Glomerular endothelial cell (primary cell): ENCODE results near the gene ZNF891. TPM values are rescaled to one million over a fixed set of nuclear protein-coding genes. Genes with fewer than 3 reads are reported as not detected.
A peak's percentile ranks its signal among the peaks of the same experiment; 100 is the strongest.

Experiments used
- DNase-seq: peaks from one replicate; pipeline ENCODE4 v3.0.0-alpha.2; 2011; ENCODE audit warnings: low read depth, low spot score; ENCODE audit errors: extremely low read depth
- total RNA-seq: library from RNA; depleted of rRNA; stranded (reverse); fragments of >200 nt; gene quantifications from 2 replicates; pipeline ENCODE4 v1.2.3, GENCODE V29; 2015

Gene ZNF891
- total RNA-seq: 0.39 and 1.7 TPM in 2 replicates

- DNase-seq: peak; percentile 44
These were observed at the start of gene ZNF891, which contains the start of gene ZNF10 for GRCh38 chr12:133130038-133130807. TSS of gene ZNF891 (minus strand) at chr12:133130274. CDS start at chr12:133121918, 8,356 bp downstream. TSS of gene ZNF10 (plus strand) at chr12:133130627. CDS start at chr12:133144493, 13,866 bp downstream.

- no peak for DNase-seq
These were observed 44.8 kb upstream of the ZNF891 start for GRCh38 chr12:133174901-133175300.

GRCh38 chr12:133172491-133172890 is 42.4 kb upstream of the ZNF891 start:
- no peak for DNase-seq

- no peak for DNase-seq
These were observed 35.7 kb upstream of the ZNF891 start for GRCh38 chr12:133165776-133166175.

- DNase-seq: no peak
These were observed 26.1 kb upstream of the ZNF891 start for GRCh38 chr12:133156125-133156690.

- no peak for DNase-seq
These were observed 15.9 kb upstream of the ZNF891 start for GRCh38 chr12:133145981-133146380.

- DNase-seq: no peak
These were observed 5.7 kb upstream of the ZNF891 start for GRCh38 chr12:133135747-133136146.

GRCh38 chr12:133130808-133131128 is 694 bp upstream of the ZNF891 start:
- DNase-seq: no peak

GRCh38 chr12:133129368-133130037 is 571 bp downstream of the ZNF891 start:
- no peak for DNase-seq

GRCh38 chr12:133124674-133125073 is 5.4 kb downstream of the ZNF891 start:
- no peak for DNase-seq

GRCh38 chr12:133120385-133121191 is 9.5 kb downstream of the ZNF891 start:
- DNase-seq: no peak

- DNase-seq: no peak
These were observed 21.9 kb downstream of the ZNF891 start for GRCh38 chr12:133108150-133108549.

- no peak for DNase-seq
These were observed 23.0 kb downstream of the ZNF891 start for GRCh38 chr12:133107121-133107520.

GRCh38 chr12:133106253-133106652 is 23.8 kb downstream of the ZNF891 start:
- DNase-seq: no peak

GRCh38 chr12:133105620-133106019 is 24.5 kb downstream of the ZNF891 start:
- no peak for DNase-seq

- no peak for DNase-seq
These were observed 46.7 kb downstream of the ZNF891 start for GRCh38 chr12:133083345-133083744.

- DNase-seq: no peak
These were observed 48.8 kb downstream of the ZNF891 start for GRCh38 chr12:133081159-133081780.

- DNase-seq: peak; percentile 72
These were observed 49.5 kb downstream of the ZNF891 start, which contains the start of gene ZNF140 for GRCh38 chr12:133080368-133081158. TSS of gene ZNF140 (plus strand) at chr12:133080923. CDS start at chr12:133081321, 398 bp downstream.

GRCh38 chr12:133080026-133080367 is 50.1 kb downstream of the ZNF891 start:
- peak; percentile 94 for DNase-seq

- DNase-seq: no peak
These were observed 56.2 kb downstream of the ZNF891 start for GRCh38 chr12:133073836-133074235.
